NCI-H69 (cell line): ENCODE measurements around the gene DYSF.

ENCODE experiments used
- DNase-seq: peaks from one replicate; lab custom pipeline; 2025; lab: John Stamatoyannopoulos, UW

Gene DYSF

GRCh38 chr2:71615767-71616730 is 162.7 kb downstream of the DYSF start:
- no peak for DNase-seq

- no peak for DNase-seq
Observed at GRCh38 chr2:71617266-71617665, 163.9 kb downstream of the DYSF start.

- DNase-seq = no peak
Observed at GRCh38 chr2:71618327-71619113, 165.2 kb downstream of the DYSF start.

GRCh38 chr2:71619230-71619741 is 165.9 kb downstream of the DYSF start:
- DNase-seq = no peak

GRCh38 chr2:71620116-71620515 is 166.8 kb downstream of the DYSF start:
- no peak for DNase-seq

GRCh38 chr2:71620851-71621251 is 167.5 kb downstream of the DYSF start:
- DNase-seq = no peak

GRCh38 chr2:71629273-71629672 is 175.9 kb downstream of the DYSF start:
- no peak for DNase-seq

GRCh38 chr2:71629771-71630453 is 176.6 kb downstream of the DYSF start:
- DNase-seq = no peak

- DNase-seq = no peak
Observed at GRCh38 chr2:71630454-71631328, 177.3 kb downstream of the DYSF start.

GRCh38 chr2:71631411-71631931 is 178.1 kb downstream of the DYSF start:
- no peak for DNase-seq

- DNase-seq = no peak
Observed at GRCh38 chr2:71633086-71633485, 179.7 kb downstream of the DYSF start.

- no peak for DNase-seq
Observed at GRCh38 chr2:71634567-71634966, 181.2 kb downstream of the DYSF start.

GRCh38 chr2:71635798-71636197 is 182.4 kb downstream of the DYSF start:
- DNase-seq = no peak

- DNase-seq = no peak
Observed at GRCh38 chr2:71637168-71637567, 183.8 kb downstream of the DYSF start.

- no peak for DNase-seq
Observed at GRCh38 chr2:71637736-71638135, 184.4 kb downstream of the DYSF start.

GRCh38 chr2:71639735-71640134 is 186.4 kb downstream of the DYSF start:
- DNase-seq = no peak

- DNase-seq = no peak
Observed at GRCh38 chr2:71640489-71640888, 187.1 kb downstream of the DYSF start.

GRCh38 chr2:71643674-71644357 is 190.5 kb downstream of the DYSF start:
- no peak for DNase-seq

- DNase-seq = no peak
Observed at GRCh38 chr2:71646028-71646427, 192.7 kb downstream of the DYSF start.

- DNase-seq = no peak
Observed at GRCh38 chr2:71647356-71647755, 194.0 kb downstream of the DYSF start.
